Natural killer cell (primary cell): ENCODE measurements around the gene SH3BP2. TPM values are rescaled to one million over a fixed set of nuclear protein-coding genes. Genes with fewer than 3 reads are reported as not detected.

ENCODE experiments used
- ATAC-seq, 3 donors: fragments of 150-1000 bp in 2 of 3; fragments of 200-7000 bp in 1 of 3; cut with Tn5 transposase; 1 replicate in 1 of 3; 2 replicates in 2 of 3; pipeline ENCODE4 v1.10.0; 2021; ENCODE audit warnings: mild to moderate bottlenecking in 2 of 3, moderate library complexity in 2 of 3
- DNase-seq, 2 donors: peaks; one replicate each; pipeline versions ENCODE4 v3.0.0 to v3.0.0-alpha.2; 2013 to 2021; ENCODE audit warnings: mixed read lengths in 1 of 2
- H3K27ac ChIP-seq: one replicate; pipeline ENCODE4 v1.5.1; 2013; ENCODE audit warnings: mild to moderate bottlenecking, low read length
- H3K27me3 ChIP-seq: one replicate; pipeline ENCODE4 v1.6.1; 2013; ENCODE audit warnings: low read length; ENCODE audit not compliant: control insufficient read depth, insufficient read depth
- H3K36me3 ChIP-seq: one replicate; pipeline ENCODE4 v1.6.1; 2013; ENCODE audit warnings: low read length; ENCODE audit not compliant: control insufficient read depth, insufficient read depth
- H3K4me1 ChIP-seq: one replicate; pipeline ENCODE4 v1.6.1; 2013; ENCODE audit warnings: low read length; ENCODE audit not compliant: control insufficient read depth, insufficient read depth
- H3K4me3 ChIP-seq: one replicate; pipeline ENCODE4 v1.5.1; 2013; ENCODE audit warnings: low read length
- H3K9me3 ChIP-seq: one replicate; pipeline ENCODE4 v1.6.1; 2013; ENCODE audit warnings: low read length; ENCODE audit not compliant: control insufficient read depth, insufficient read depth
- H3K27ac Mint-ChIP-seq, 2 donors: one replicate each; pipeline ENCODE4 v1.8.0; 2022; ENCODE audit warnings: mild to moderate bottlenecking in 2 of 2, mixed read lengths in 2 of 2, moderate library complexity in 1 of 2
- H3K27me3 Mint-ChIP-seq, 2 donors: one replicate each; pipeline ENCODE4 v1.8.0; 2022; ENCODE audit warnings: low read depth in 2 of 2, mixed read lengths in 2 of 2
- H3K36me3 Mint-ChIP-seq: one replicate; pipeline ENCODE4 v1.8.0; 2022; ENCODE audit warnings: mixed read lengths
- H3K4me1 Mint-ChIP-seq, 2 donors: one replicate each; pipeline ENCODE4 v1.8.0; 2022; ENCODE audit warnings: mixed read lengths in 2 of 2
- H3K4me3 Mint-ChIP-seq: one replicate; pipeline ENCODE4 v1.8.0; 2022; ENCODE audit warnings: mild to moderate bottlenecking, moderate library complexity, mixed read lengths
- H3K9me3 Mint-ChIP-seq, 2 donors: one replicate each; pipeline ENCODE4 v1.8.0; 2022; ENCODE audit warnings: mixed read lengths in 2 of 2
- WGBS: methylation state at CpG from one replicate; pipeline ENCODE4 v1.1.7; 2013; ENCODE audit warnings: missing lambda C conversion rate; ENCODE audit not compliant: insufficient coverage; 5-methylcytosine and 5-hydroxymethylcytosine counted together
- intact Hi-C: fragments of 100-400 bp; cut with micrococcal nuclease; formaldehyde crosslinking; loops from one replicate; pipeline ENCODE4 v1.14.2; 2022
- total RNA-seq, 4 donors: library from RNA; stranded (reverse); fragments of 120-200 nt in 1 of 4; gene quantifications; one replicate each; pipeline versions ENCODE4 v1.2.3 to v1.2.4, GENCODE V29; 2013 to 2022
- TF ChIP-seq, protein P1 (sequence below): fragments of 200-600 bp; IDR thresholded peaks from one replicate; pipeline ENCODE4 v1.8.0; 2022; ENCODE audit warnings: antibody characterized with exemption

SH3BP2 gene
- total RNA-seq, 3 donors from 2014 or later (not counting 1 experiment from before 2014, with no cell fraction given) = 213 to 283 (median 221) TPM

DNA sequence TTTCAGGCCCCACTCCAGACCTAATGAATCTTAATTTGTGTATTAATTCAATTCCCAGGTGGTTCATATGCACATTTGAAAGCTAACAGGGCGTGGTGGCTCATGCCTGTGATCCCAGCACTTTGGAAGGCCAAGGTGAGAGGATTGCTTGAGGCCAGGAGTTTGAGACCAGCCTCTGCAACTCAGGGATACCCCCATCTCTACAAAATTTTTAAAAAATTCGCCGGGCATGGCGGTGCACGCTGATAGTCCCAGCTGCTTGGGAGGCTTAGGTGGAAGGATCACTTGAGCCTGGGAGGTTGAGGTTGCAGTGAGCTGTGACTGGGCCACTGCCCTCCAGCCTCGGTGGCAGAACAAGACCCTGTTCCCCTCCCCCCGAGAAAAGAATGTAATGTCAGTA lies 82.0 kb downstream of the SH3BP2 start:
- Mint-ChIP-seq H3K27ac (peak overlapping the region; percentile 56 to 76), H3K36me3 (peaks cover under 1% of the 10 kb centered on the region), H3K27me3 (no peaks in the 10 kb centered on the region), H3K4me3 (no peak overlapping the region), H3K4me1 (peaks cover 68 to 73% of the 10 kb centered on the region in 2 donors), H3K9me3 (no peaks in the 10 kb centered on the region)
- Histone ChIP-seq H3K36me3 (peaks cover 28% of the 10 kb centered on the region), H3K27ac (no peak overlapping the region), H3K4me3 (no peak overlapping the region), H3K4me1 (peaks cover 23% of the 10 kb centered on the region), H3K9me3 (no peaks in the 10 kb centered on the region), H3K27me3 (no peaks in the 10 kb centered on the region)
- ATAC-seq (no peak), DNase-seq (no peak)
- 98% methylated on average over 7 of the region's 7 CpGs for WGBS
- intact Hi-C loops = loop anchor here (10.0 kb wide), 1 partner anchor 60 kb away; no protein-coding TSS in a partner anchor
- TF ChIP-seq, protein P1, sequence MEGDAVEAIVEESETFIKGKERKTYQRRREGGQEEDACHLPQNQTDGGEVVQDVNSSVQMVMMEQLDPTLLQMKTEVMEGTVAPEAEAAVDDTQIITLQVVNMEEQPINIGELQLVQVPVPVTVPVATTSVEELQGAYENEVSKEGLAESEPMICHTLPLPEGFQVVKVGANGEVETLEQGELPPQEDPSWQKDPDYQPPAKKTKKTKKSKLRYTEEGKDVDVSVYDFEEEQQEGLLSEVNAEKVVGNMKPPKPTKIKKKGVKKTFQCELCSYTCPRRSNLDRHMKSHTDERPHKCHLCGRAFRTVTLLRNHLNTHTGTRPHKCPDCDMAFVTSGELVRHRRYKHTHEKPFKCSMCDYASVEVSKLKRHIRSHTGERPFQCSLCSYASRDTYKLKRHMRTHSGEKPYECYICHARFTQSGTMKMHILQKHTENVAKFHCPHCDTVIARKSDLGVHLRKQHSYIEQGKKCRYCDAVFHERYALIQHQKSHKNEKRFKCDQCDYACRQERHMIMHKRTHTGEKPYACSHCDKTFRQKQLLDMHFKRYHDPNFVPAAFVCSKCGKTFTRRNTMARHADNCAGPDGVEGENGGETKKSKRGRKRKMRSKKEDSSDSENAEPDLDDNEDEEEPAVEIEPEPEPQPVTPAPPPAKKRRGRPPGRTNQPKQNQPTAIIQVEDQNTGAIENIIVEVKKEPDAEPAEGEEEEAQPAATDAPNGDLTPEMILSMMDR = no peak

DNA sequence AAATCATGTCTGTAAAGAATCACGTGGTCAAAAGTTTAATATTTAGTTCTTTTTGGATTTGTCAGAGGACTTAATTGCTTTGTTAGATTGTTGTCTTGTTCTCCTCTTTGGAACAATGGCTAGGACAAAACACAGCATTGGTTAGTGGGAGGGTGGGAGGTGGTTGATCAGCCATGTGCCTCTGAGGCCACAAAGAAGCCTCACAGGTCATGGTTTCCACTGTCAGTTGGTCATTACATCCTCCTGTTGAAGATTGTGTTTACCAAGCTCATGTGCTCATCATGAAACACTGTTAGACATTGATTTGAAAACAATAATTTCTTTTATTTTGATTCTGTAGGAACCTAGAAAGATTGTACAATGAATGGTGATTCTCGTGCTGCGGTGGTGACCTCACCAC lies 82.7 kb downstream of the SH3BP2 start:
- H3K4me1 ChIP-seq = peaks cover 23% of the 10 kb centered on the region
- Mint-ChIP-seq H3K9me3 (no peaks in the 10 kb centered on the region), H3K36me3 (peaks cover 5% of the 10 kb centered on the region), H3K27me3 (no peaks in the 10 kb centered on the region), H3K4me1 (peaks cover 65 to 70% of the 10 kb centered on the region in 2 donors), H3K4me3 (peak overlapping the region; percentile 13), H3K27ac (peak overlapping the region; percentile 52 to 56)
- no peak overlapping the region for H3K27ac ChIP-seq
- no peak overlapping the region for H3K4me3 ChIP-seq
- ATAC-seq (no peak), DNase-seq (no peak)
- 99% methylated on average over 3 of the region's 3 CpGs for WGBS
- TF ChIP-seq, protein P1 = no peak
- intact Hi-C loops = loop anchor here (10.0 kb wide), 1 partner anchor 61 kb away; no protein-coding TSS in a partner anchor
- no peaks in the 10 kb centered on the region for H3K27me3 ChIP-seq
- peaks cover 30% of the 10 kb centered on the region for H3K36me3 ChIP-seq
- H3K9me3 ChIP-seq = no peaks in the 10 kb centered on the region

DNA sequence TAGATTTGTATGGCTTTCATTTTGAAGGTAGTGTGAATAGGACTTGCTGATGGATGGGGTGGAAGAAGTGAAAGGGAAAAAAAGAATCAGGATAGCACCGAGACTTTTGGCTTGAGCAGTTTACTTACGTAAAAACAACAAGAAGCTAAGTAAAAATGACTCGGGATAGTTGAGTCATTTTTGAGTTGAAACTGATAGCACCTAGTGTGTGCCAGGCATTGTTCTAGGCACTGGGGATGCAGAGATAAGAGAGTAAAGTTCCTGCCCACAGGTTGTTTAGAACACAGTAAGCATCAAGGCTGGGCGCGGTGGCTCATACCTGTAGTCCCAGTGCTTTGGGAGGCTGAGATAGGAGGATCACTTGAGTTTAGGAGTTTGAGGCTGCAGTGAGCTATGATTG lies 85.5 kb downstream of the SH3BP2 start:
- Histone ChIP-seq H3K4me1 (peaks cover 12% of the 10 kb centered on the region), H3K36me3 (peaks cover 42% of the 10 kb centered on the region), H3K9me3 (no peaks in the 10 kb centered on the region), H3K27me3 (no peaks in the 10 kb centered on the region), H3K27ac (no peak overlapping the region), H3K4me3 (no peak overlapping the region)
- Mint-ChIP-seq H3K4me1 (peaks cover 46 to 47% of the 10 kb centered on the region in 2 donors), H3K36me3 (peaks cover 5% of the 10 kb centered on the region), H3K4me3 (no peak overlapping the region), H3K27me3 (no peaks in the 10 kb centered on the region), H3K9me3 (no peaks in the 10 kb centered on the region), H3K27ac (peak overlapping the region; percentile 52 to 78)
- intact Hi-C loops = loop anchor here (10.0 kb wide), 1 partner anchor 64 kb away; no protein-coding TSS in a partner anchor
- DNase-seq = no peak
- ATAC-seq = no peak
- WGBS = 93% methylated on average over 5 of the region's 5 CpGs
- TF ChIP-seq, protein P1 = no peak

DNA sequence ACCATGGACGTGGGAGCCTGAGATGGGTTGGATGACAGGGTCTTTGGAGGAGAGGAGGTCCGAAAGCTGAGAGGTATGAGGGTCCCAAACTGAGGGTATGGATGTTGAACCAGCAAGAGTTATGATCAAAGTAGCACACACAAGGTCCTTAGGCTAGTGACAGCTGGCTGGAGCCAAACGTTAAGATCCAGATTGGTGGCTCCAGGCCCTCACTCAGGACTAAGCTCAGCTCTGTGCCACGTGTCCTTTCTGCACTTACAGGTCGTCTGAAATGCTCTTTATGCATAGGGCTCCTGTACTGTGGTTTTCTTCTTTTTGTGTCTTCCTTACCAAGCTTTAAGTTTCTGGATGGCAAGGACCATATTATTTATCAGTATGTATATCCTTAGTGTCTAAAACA lies 86.1 kb downstream of the SH3BP2 start:
- DNase-seq = no peak
- Histone ChIP-seq H3K9me3 (no peaks in the 10 kb centered on the region), H3K36me3 (peaks cover 44% of the 10 kb centered on the region), H3K27me3 (no peaks in the 10 kb centered on the region), H3K4me3 (no peak overlapping the region), H3K4me1 (peaks cover 9% of the 10 kb centered on the region), H3K27ac (no peak overlapping the region)
- Mint-ChIP-seq H3K4me1 (peaks cover 44 to 45% of the 10 kb centered on the region in 2 donors), H3K9me3 (no peaks in the 10 kb centered on the region), H3K27me3 (no peaks in the 10 kb centered on the region), H3K36me3 (peaks cover 5% of the 10 kb centered on the region), H3K4me3 (no peak overlapping the region), H3K27ac (peak overlapping the region; percentile 52 to 78)
- ATAC-seq = no peak
- 94% methylated on average over 5 of the region's 5 CpGs for WGBS
- intact Hi-C loops = loop anchor here (10.0 kb wide), 1 partner anchor 64 kb away; no protein-coding TSS in a partner anchor
- TF ChIP-seq, protein P1 = no peak
